HL-60/S4 treated with phorbol 12-myristate 13-acetate at 8.2 ng/mL for 4 days and 3 days (cell line): ENCODE results near the gene TGFBR3.

Experiments
- in situ Hi-C: fragments of 300-500 bp; cut with MboI; formaldehyde crosslinking; loops from 2 replicates; pipeline ENCODE4 v1.15.0; 2022; ENCODE audit warnings: low sequenced_read_pairs

Gene TGFBR3

GRCh38 chr1:91885716-91886506, at the start of gene TGFBR3:
Gene TGFBR3 (minus strand): TSS chr1:91886151. CDS start chr1:91861531, 24,620 bp downstream.
- in situ Hi-C loops: no loop called here

- in situ Hi-C loops: loop anchor here (10.0 kb wide), 1 partner anchor 644 kb away; no protein-coding TSS in a partner anchor
Observed at GRCh38 chr1:91929250-91929649, 43.3 kb upstream of the TGFBR3 start.

GRCh38 chr1:91928026-91928425, 42.1 kb upstream of the TGFBR3 start:
- in situ Hi-C loops: loop anchor here (10.0 kb wide), 1 partner anchor 643 kb away; no protein-coding TSS in a partner anchor

- in situ Hi-C loops: loop anchor here (10.0 kb wide), 1 partner anchor 641 kb away; no protein-coding TSS in a partner anchor
Observed at GRCh38 chr1:91925644-91926435, 39.9 kb upstream of the TGFBR3 start.

- in situ Hi-C loops: loop anchor here (10.0 kb wide), 1 partner anchor 639 kb away; no protein-coding TSS in a partner anchor
Observed at GRCh38 chr1:91924146-91924545, 38.2 kb upstream of the TGFBR3 start.

GRCh38 chr1:91919962-91920361, 34.0 kb upstream of the TGFBR3 start:
- in situ Hi-C loops: loop anchor here (10.0 kb wide), 1 partner anchor 635 kb away; no protein-coding TSS in a partner anchor

GRCh38 chr1:91916811-91917460, 31.0 kb upstream of the TGFBR3 start:
- in situ Hi-C loops: no loop called here

GRCh38 chr1:91916046-91916445, 30.1 kb upstream of the TGFBR3 start:
- in situ Hi-C loops: no loop called here

GRCh38 chr1:91913018-91913417, 27.1 kb upstream of the TGFBR3 start:
- in situ Hi-C loops: no loop called here

GRCh38 chr1:91912266-91912665, 26.3 kb upstream of the TGFBR3 start:
- in situ Hi-C loops: no loop called here

GRCh38 chr1:91901231-91901630, 15.3 kb upstream of the TGFBR3 start:
- in situ Hi-C loops: no loop called here

- in situ Hi-C loops: no loop called here
Observed at GRCh38 chr1:91900562-91900961, 14.6 kb upstream of the TGFBR3 start.

GRCh38 chr1:91897016-91897415, 11.1 kb upstream of the TGFBR3 start:
- in situ Hi-C loops: no loop called here

- in situ Hi-C loops: no loop called here
Observed at GRCh38 chr1:91895832-91896556, 10.0 kb upstream of the TGFBR3 start.

GRCh38 chr1:91894036-91894761, 8.2 kb upstream of the TGFBR3 start:
- in situ Hi-C loops: no loop called here

- in situ Hi-C loops: no loop called here
Observed at GRCh38 chr1:91891969-91892368, 6.0 kb upstream of the TGFBR3 start.

GRCh38 chr1:91891454-91891853, 5.5 kb upstream of the TGFBR3 start:
- in situ Hi-C loops: no loop called here

GRCh38 chr1:91889717-91890459, 3.9 kb upstream of the TGFBR3 start:
- in situ Hi-C loops: no loop called here

- in situ Hi-C loops: no loop called here
Observed at GRCh38 chr1:91885213-91885715, 687 bp downstream of the TGFBR3 start.
